LNCaP clone FGC (cell line): ENCODE data around the gene TBC1D10B.
"Not testable (repeated sequence)": the region's sequence is repeated elsewhere in the genome, so short reads cannot be mapped to it uniquely, and the experiment has no call there.

Experiments used
- DNase-seq: peaks from one replicate; pipeline ENCODE4 v3.0.0-alpha.2; 2011; ENCODE audit warnings: low read depth
- H3K4me3 ChIP-seq: 2 replicates; pipeline ENCODE4 v1.5.1; 2011; ENCODE audit warnings: mild to moderate bottlenecking, low read depth, low read length, control low read depth
- TF ChIP-seq, protein P1 (sequence below): IDR thresholded peaks from 2 replicates; pipeline ENCODE4 v1.5.1; 2012; ENCODE audit warnings: mild to moderate bottlenecking; ENCODE audit not compliant: control insufficient read depth, insufficient read depth; ENCODE audit errors: extremely low read depth

TBC1D10B gene

DNA sequence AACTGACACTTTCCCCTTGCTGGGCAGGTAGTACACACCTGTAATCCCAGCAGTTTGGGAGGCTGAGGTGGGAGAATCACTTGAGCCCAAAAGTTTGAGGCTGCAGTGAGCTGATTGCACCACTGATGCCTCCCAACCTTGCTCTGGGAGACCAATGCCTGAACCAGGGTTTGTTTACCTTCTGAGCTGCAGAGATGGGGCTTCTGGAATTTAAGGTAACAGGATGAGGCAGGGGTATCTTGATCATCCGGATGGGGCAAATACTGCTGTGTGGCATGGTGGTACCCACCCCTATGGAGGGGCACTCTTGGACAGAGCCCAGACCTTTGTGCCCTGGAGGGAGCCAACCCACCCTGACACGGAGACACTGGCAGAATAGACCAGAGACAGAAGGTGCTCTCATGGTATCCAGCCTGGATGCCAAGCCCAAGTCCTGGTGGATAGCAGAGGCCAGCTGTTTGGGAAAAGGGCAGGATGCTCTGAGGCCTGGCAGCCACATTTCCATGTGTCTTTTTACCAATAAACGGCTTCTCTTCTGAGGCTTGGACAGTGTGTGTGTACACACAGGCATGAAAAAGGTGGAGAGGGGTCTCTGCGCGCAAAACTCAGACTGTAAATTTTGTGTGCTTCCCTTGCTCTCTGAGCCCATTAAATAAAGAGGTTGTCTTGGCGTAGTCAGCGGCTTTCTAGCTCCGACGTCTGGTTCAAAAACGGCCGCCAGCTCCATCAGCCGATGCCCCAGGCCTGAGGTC lies 29.3 kb upstream of the TBC1D10B start:
- TF ChIP-seq, protein P1, sequence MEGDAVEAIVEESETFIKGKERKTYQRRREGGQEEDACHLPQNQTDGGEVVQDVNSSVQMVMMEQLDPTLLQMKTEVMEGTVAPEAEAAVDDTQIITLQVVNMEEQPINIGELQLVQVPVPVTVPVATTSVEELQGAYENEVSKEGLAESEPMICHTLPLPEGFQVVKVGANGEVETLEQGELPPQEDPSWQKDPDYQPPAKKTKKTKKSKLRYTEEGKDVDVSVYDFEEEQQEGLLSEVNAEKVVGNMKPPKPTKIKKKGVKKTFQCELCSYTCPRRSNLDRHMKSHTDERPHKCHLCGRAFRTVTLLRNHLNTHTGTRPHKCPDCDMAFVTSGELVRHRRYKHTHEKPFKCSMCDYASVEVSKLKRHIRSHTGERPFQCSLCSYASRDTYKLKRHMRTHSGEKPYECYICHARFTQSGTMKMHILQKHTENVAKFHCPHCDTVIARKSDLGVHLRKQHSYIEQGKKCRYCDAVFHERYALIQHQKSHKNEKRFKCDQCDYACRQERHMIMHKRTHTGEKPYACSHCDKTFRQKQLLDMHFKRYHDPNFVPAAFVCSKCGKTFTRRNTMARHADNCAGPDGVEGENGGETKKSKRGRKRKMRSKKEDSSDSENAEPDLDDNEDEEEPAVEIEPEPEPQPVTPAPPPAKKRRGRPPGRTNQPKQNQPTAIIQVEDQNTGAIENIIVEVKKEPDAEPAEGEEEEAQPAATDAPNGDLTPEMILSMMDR = no peak
- no peak overlapping the region for H3K4me3 ChIP-seq
- DNase-seq = no peak

DNA sequence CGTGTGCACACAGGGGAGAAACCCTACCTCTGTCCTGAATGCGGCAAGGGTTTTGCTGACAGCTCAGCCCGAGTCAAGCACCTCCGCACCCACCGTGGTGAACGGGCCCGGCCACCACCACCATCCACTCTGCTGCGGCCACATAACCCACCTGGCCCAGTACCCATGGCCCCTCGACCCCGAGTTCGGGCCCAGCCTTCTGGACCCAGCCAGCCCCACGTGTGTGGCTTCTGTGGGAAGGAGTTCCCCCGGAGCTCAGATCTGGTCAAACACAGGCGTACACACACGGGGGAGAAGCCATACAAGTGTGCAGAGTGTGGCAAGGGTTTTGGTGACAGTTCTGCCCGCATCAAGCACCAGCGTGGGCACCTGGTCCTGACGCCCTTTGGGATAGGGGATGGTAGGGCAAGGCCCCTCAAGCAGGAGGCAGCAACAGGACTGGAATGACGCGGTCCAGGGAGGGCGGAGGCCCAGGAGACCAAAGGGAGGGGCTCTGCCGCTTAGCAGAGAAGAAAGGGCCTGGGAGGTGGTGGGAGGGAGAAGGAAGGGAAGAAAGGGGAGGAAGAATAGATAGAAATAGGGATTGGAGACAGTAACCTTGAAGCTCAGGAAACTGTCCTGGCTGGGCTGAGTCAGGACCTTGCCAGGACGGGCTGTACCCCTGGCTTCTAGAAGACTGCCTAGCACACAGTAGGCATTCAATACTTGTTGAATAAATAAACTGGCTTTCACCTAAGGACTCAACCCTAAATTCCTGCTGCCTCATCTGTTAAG lies 28.6 kb upstream of the TBC1D10B start:
- TF ChIP-seq, protein P1 = no peak
- H3K4me3 ChIP-seq = no peak overlapping the region
- no peak for DNase-seq

DNA sequence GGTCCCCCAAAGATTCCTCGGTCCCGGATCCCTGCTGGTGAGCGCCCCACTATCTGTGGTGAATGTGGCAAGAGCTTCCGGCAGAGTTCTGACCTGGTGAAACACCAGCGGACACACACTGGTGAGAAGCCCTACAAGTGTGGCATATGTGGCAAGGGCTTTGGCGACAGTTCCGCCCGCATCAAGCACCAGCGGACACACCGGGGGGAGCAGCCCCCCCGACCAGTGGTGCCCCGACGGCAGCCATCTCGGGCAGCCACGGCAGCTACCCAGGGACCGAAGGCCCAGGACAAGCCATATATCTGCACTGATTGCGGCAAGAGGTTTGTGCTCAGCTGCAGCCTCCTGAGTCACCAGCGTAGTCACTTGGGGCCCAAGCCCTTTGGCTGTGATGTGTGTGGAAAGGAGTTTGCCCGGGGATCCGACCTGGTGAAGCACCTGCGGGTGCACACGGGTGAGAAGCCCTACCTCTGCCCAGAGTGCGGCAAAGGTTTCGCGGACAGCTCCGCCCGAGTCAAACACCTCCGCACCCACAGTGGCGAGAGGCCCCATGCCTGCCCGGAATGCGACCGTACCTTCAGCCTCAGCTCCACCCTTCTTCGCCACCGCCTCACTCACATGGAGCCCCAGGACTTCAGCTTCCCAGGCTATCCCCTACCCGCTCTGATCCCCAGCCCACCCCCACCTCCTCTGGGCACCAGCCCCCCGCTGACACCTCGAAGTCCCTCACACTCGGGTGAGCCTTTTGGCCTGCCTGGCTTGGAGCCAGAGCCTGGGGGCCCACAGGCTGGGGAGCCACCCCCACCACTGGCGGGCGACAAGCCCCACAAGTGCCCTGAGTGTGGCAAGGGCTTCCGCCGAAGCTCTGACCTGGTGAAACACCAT lies 27.7 kb upstream of the TBC1D10B start:
- TF ChIP-seq, protein P1 = no peak

DNA sequence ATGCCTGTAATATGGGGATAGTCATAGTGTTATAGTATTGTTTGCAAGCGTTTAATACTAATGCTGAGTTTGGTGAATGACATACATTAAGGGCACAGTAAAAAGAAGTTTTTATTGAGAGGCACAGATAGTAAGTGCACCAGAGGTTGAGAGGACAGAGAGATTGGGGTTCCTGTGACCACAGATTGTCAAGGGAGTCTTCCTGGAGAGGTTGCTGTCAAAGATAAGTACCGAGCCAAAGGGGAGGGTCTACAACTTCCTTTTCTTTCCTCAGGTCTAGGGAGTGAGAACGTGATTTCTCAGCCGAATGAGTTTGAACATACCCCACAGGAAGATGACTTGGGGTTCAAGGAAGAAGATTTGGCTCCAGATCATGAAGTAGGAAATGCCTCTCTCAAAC lies 26.8 kb upstream of the TBC1D10B start:
- TF ChIP-seq, protein P1 = no peak
- peak overlapping the region; percentile 60; the same call in 1 of the 2 replicates for H3K4me3 ChIP-seq
- no peak for DNase-seq

More for the DNA sequence above, 27.7 kb upstream of the TBC1D10B start:
- no peak overlapping the region for H3K4me3 ChIP-seq
- DNase-seq = no peak

DNA sequence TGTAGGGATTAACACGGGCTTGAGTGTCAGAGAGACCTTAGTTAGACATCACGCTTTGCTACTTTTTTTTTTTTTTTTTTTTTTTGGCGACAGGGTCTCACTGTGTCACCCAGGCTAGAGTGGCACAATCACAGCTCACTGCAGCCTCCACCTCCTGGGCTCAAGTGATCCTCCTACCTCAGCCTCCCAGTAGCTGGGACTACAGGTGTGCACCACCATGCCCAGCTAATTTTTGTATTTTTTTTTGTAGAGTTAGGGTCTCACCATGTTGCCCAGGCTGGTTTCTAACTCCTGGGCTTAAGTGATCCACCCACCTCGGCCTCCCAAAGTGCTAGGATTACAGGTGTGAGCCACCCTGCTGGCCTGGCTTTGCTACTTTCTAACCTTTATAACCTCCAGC lies 26.3 kb upstream of the TBC1D10B start:
- DNase-seq = not testable (repeated sequence)
- peak overlapping the region; percentile 60 for H3K4me3 ChIP-seq

DNA sequence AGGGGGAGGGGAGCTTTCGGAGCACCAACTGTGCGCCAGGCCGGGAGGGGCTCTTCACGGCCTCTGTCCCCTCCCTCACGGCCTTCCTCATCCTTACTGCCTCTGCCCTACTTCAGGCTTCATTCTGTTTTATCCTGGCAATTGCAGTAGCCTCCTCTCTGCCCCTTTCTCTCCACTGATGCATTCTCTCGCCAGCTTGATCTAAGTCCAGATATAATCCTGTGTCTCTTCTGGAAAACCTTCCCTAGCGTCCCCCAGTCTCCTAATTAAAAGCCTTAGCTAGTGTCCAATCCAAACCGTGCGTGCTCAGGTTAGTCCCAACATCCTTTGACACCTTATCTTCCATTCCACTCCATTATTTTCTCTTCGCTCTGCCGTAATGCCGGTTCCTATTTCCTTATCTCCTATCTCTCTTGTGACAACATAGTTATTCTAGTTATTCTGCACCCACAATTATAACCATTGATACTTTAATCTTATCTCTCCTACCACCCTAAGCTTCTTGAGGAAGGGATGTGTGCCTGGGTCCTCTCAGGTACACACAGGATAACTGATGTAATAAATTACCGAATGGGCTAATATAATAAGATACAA lies 25.8 kb upstream of the TBC1D10B start:
- no peak for DNase-seq
- TF ChIP-seq, protein P1 = no peak
- H3K4me3 ChIP-seq = peak overlapping the region; percentile 60
